HG03460 (cell line): ENCODE results near the gene LRBA.

ENCODE experiments used
- ATAC-seq: cut with Tn5 transposase; IDR thresholded peaks from one replicate; pipeline ENCODE4 v1.9.1; 2021; ENCODE audit not compliant: unreplicated experiment

The LRBA gene

GRCh38 chr4:150599547-150599946, 415.5 kb downstream of the LRBA start:
- ATAC-seq, result no peak

- no peak for ATAC-seq
Observed at GRCh38 chr4:150598909-150599308, 416.2 kb downstream of the LRBA start.

- no peak for ATAC-seq
Observed at GRCh38 chr4:150593996-150594395, 421.1 kb downstream of the LRBA start.

- ATAC-seq, result no peak
Observed at GRCh38 chr4:150591904-150592303, 423.2 kb downstream of the LRBA start.

DNA sequence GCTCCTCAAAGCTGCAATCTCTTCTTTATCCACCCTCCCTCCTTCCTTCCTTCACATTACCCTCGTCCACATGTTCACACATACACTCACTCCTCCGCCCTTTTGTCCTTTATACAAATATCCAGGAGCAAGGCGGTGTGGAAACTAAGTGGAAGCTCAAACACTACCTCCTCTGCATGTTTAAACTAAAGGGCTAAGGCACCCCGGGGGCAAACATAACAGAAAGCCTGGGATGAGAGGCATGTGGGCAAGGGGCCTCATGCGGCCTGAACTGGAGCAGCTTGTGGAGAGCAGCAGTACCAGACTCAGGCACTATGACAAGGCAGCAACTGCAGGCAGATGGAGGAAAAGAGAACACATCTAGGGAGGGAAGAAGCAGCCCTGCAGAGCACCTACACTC, 423.7 kb downstream of the LRBA start:
- no peak for ATAC-seq

GRCh38 chr4:150590631-150591030, 424.5 kb downstream of the LRBA start:
- ATAC-seq, result no peak

DNA sequence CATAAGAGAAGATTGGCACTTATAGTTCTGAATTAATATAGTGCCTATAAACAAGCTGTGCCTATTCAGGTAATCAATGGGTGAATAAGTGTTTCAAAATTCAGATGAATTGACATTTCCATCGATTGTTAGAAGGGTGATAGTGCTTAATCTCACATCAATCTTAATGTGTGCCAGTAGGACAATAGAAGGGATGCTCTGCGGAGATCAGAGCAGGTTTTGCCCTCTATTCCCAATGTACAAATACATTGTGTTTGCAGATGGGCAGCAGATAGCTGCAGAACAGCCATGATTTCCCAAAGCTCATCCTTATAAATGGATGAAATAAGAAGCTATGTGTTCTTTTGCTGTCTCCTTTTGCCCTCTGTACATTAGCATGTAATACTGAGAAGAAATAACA, 425.9 kb downstream of the LRBA start:
- ATAC-seq, result no peak

GRCh38 chr4:150588316-150588715, 426.8 kb downstream of the LRBA start:
- ATAC-seq, result no peak

DNA sequence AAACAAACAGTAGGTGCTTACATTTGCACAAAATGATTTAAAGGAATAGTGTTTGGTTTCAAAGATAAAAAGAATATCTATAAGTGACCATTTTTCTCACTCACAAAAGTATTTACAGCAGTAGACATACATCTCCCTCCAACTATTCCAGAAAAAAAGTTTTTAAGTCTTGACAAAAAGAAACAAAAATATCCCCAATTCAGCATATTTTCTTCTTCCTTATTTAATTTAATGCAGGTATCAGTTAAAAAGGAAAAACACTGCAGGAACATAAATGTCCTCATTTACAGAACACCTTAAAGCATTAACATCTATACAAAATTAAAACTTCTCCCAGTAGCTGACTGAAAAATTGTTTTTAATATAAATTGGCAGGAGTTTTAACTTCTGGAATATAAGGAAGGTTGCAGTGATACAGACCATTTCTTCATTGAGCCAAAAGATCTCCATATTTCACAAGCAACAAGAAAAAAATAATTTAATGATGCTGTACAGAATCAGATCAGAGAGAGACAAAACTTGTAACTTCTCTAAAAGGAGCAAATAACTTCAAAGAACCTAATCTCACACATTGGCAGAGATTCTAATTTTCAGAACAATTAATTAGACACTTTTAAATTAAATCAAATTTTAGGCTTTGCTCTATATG, 428.8 kb downstream of the LRBA start:
- ATAC-seq, result no peak

DNA sequence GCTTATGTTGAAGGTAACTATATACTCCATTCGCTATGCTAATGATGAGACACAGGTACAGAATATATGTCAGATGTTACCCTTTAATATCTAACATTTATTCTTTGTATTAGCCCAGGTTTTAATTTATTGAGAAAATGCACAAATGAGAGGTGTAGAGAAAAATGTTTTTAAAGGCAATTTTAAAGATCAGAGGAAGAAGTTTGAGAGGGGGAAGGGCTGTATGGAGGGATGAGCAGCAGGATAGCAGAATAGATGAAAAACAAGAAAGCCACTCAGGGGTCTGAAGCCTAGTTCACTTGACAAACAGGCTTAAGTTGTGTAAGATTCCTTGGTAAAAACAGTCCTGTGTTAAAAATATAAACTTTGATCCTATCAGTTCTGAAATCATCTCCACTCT, 429.5 kb downstream of the LRBA start:
- ATAC-seq, result no peak

DNA sequence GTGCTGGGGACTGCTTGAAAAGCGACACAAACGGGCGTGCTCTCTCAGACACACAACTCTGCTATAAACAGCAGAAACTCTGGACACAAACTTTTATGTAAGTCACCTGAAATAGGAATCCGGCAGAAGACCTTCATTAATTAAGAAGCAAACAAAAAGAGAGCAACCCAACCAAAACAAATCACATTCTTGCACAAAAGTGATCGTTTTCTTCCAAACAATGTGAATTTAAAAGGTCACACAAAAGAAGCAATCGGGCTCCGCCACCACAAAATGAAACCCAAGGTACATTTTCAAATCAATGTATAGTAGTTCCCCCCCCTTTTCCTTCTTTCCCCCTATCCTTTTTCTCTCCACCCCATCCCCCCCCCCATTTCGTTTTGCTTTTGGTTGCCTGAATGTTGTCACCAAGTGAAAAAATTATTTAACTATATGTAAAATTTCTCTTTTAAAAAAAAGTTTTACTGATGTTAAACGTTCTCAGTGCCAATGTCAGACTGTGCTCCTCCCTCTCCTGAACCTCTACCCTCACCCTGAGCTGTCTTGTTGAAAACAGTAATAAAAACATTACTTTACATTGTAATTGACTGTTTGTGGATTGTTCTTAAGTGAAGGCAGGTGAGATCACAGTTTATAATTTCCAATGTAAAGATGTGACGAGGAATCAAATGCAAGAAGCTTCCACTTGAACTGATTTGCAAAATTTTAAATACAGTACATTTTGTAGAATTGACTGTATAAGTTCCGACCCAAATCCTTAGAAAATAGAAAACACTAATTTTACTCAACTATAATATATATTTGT, 430.8 kb downstream of the LRBA start:
- ATAC-seq, result no peak

- ATAC-seq, result no peak
Observed at GRCh38 chr4:150583287-150584110, 431.6 kb downstream of the LRBA start.

DNA sequence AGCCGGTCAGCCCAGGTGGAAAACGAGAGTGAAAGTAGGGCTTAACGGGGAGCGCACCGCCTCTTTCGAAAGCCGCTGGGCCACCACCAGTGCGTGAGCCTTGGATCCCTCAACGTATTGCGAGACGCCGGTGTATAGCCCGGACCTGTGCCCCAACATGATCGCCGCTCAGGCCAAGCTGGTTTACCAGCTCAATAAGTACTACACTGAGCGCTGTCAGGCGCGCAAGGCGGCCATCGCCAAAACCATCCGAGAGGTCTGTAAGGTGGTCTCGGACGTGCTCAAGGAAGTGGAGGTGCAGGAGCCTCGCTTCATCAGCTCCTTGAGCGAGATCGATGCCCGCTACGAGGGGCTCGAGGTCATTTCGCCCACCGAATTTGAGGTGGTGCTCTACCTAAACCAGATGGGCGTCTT, 432.2 kb downstream of the LRBA start:
- no peak for ATAC-seq

DNA sequence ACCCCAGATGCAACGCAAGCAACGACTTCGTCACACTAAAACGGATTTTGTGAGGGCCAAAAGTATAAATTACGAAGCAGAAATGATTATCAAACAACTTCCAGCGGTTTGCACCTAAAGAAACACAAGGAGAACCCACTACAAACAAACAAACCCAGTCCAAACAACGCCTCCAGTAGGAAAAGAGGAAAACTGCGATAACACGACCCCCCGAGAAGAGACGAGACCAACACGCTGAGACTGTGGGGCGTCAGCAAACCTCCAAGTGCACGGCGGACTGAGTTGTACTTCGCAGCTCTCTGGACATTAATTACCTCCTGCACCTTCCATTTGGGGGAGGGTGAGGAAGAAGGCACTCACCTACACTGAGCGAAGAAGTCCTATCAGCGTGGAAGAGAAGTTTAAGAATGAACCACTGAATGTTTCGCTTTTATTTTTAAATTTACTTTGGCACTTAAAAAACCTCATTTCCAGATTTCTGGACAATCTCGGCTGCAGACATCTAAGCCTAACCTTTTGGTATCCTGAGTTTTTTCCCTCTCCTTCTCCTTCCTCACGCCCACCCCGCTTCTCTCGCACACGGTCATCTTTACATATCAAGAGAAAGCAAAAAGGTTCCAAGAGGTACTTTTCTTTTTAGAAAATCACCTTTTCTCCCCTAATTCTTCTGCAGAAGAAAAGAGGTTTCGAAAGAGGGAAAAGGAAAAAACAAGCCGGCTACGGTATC, 432.8 kb downstream of the LRBA start, which contains the start of gene MAB21L2:
MAB21L2 (plus strand) TSS at position 6 of the 727 bp plus-strand sequence. CDS start 879 bp downstream, outside the sequence.
- no peak for ATAC-seq

- no peak for ATAC-seq
Observed at GRCh38 chr4:150581641-150582051, 433.4 kb downstream of the LRBA start.

GRCh38 chr4:150581056-150581605, 434.0 kb downstream of the LRBA start:
- no peak for ATAC-seq

DNA sequence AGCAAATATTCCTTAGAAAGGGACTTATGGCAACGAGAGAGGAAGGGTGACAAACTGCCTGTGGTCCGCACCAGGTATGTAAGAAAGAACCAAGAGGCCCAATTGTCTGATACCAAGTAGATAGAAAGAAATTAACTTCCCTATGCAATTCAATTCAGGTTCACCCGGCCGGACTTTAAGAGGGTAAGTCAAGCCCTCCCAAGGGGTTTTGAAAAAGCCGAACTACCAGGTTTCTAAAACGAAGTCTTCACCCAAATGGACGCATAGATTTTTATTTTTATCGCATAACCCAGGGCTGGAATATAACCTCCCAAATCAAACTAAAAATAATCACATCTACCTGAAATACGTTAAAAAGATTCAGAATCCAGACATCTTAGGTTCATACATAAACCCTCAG, 434.8 kb downstream of the LRBA start:
- no peak for ATAC-seq

DNA sequence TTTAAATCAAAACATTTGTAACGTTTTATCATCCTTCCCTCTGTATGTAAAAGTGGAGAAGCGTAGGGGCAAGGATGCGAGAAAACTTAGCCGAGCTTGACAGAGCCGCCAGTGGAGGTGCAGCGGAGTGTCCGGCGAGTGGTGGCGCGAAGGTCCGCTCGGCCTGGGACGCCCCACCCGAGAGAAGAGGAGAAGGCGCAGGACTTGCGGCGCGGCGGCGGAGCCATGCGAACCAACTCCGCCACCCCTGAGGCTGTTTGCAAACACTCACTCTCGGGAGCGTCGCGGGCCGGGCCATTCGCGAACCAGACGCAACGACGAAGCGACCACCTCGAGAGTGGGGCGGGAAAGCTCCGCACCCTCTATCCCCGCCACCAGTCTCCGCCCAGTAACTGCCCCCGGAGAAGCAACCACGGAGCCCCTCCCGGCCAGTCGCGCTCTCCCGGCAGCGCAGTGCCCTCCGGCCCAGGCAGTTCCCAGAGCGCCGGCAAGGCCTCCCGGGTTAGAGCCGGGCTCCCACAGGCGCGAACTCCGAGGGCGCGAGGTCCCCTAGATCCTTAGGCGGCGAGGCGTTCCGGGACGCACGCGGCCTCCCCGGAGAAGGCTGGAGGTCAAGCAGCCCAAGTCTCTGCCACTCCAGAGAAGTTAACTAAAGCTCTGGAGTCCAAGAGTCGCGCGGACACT, 435.4 kb downstream of the LRBA start:
- ATAC-seq, result no peak

GRCh38 chr4:150578745-150579501, 436.2 kb downstream of the LRBA start:
- no peak for ATAC-seq
